Uterine smooth muscle cell (primary cell): ENCODE results near the gene CELSR3. TPM values are rescaled to one million over a fixed set of nuclear protein-coding genes. Genes with fewer than 3 reads are reported as not detected.

Experiments used
- total RNA-seq: library from RNA; depleted of rRNA; stranded (reverse); fragments of >200 nt; gene quantifications from 2 replicates; pipeline ENCODE4 v1.2.3, GENCODE V29; 2014

Gene CELSR3, protein sequence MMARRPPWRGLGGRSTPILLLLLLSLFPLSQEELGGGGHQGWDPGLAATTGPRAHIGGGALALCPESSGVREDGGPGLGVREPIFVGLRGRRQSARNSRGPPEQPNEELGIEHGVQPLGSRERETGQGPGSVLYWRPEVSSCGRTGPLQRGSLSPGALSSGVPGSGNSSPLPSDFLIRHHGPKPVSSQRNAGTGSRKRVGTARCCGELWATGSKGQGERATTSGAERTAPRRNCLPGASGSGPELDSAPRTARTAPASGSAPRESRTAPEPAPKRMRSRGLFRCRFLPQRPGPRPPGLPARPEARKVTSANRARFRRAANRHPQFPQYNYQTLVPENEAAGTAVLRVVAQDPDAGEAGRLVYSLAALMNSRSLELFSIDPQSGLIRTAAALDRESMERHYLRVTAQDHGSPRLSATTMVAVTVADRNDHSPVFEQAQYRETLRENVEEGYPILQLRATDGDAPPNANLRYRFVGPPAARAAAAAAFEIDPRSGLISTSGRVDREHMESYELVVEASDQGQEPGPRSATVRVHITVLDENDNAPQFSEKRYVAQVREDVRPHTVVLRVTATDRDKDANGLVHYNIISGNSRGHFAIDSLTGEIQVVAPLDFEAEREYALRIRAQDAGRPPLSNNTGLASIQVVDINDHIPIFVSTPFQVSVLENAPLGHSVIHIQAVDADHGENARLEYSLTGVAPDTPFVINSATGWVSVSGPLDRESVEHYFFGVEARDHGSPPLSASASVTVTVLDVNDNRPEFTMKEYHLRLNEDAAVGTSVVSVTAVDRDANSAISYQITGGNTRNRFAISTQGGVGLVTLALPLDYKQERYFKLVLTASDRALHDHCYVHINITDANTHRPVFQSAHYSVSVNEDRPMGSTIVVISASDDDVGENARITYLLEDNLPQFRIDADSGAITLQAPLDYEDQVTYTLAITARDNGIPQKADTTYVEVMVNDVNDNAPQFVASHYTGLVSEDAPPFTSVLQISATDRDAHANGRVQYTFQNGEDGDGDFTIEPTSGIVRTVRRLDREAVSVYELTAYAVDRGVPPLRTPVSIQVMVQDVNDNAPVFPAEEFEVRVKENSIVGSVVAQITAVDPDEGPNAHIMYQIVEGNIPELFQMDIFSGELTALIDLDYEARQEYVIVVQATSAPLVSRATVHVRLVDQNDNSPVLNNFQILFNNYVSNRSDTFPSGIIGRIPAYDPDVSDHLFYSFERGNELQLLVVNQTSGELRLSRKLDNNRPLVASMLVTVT (N-terminal part only)
- total RNA-seq, result 0.89 and 1.00 TPM in 2 replicates

DNA sequence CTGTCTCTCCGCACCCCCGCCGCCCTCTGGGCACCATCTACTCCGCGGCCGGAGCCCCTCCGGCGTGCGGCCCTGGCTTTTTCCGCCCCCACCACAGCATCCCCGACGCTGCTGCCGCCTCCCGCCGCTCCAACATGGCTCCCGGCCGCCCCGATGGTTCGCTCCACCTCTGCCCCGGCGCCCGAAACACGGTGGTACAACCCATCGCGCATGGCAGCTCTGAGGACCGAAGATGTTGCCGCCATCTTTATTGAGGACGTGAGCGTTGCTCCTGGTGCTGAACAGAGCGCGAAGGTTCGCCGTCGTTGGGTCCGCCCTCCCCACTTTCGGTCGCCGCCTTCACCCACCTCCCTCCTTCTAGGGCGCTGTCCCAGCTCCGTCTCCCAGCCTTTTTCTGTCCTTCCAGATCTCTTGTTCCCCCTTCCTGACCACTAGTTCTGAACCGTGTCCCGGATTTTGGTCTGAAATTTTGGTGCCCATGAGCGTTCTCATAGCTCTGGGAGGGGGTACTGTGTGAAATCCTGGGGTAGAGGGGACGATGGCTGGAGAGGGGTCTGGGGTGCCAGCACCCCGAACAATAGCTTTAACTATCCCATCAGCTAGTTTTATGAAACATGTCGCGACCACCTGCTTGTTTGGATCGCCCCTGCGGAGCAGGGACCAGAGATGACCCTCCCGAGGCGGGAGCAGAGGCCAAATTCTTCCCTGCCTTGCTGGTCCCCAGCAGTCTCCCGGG is at the start of gene CELSR3:
Gene CELSR3 (minus strand): TSS at position 134 of the 736 bp plus-strand sequence. CDS start 252 bp downstream, outside the sequence.

DNA sequence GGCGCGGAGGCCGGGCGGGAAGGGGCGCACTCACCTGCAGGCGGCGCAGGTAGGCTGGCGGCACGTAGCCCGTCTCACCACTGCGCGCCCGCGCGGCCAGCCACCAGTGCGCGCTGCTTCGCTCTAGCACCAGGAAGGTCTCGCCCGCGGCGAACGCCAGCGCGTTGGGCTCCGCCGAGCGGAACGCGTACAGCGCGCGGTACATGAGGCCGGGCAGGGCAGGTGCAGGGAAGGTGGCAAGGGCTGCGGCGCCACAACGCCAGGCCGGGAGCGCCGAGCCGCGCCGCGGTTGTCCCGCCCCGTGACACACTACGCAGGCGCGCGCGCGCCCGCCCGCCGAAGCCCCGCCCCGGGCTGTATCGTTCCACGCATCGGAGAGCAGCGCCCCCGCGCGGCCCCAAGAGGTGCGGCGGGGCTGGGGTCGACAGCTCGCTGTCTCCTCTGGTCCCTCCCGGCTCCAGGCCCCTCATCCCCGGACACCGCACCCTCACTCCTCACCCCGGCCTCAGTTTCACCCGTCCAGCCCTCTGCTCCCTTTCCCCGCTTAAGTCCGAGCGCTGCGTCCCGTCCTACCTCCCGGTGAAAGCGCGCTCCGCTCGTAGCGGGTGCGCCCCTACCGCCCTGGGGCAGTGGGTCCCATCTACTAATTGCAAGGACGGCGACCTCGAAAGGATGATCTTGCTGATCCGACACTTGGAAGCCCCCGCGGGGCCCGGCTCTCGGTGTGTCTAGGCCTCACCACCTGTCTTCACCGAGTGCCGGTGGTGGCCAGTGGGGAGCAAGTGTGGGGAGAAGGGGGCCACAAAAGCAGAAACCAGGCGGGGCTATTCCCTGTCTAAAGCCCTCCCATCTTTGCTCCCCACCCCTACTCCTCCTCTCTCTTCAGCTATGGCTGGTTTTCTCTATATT is 23.2 kb upstream of the CELSR3 start, which contains the start of gene NCKIPSD:
Gene NCKIPSD (minus strand): TSS at position 313 of the 909 bp plus-strand sequence. CDS start 108 bp downstream, at position 205.

DNA sequence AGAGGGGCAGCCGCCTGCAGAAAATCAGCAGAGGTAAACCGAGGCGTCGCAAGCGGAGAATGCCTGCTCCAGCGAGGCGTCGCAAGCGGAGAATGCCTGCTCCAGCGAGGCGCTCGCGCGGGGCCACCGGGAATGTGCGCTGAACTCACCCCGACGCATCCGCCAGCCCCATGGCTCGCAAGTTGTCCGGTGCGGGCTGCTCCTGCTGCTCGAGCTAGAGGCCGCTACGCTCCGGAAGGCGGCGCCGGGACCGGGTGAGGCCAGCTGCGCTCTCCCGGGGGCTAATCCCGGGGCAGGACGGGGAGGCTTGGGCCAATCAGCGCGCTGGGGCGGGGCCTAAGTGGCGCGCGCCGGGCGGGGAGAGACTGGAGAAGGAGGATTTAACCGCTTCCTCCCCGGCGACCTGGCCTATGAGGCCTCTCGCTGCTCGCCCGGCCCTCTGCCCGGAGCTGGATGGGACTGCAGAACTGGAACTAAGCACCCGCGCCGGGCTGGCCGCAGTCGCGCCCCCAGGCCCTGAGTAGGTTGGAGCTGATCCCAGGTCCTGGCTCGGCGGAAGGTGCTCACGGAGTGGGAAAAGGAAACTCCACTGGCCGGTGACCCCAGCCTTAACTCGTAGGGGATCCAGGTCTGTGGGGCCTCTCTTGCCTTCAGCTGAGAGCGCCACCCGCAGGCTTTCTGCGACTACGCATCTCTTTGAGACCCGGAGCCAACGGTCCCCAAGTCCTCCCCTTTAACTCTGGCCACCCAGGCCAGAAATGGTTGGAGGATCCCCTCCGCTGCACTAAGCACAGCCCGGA is 27.3 kb downstream of the CELSR3 start, which contains the start of gene SLC26A6:
Gene SLC26A6 (minus strand): TSS at position 240 of the 800 bp plus-strand sequence. CDS start 68 bp downstream, at position 172.

DNA sequence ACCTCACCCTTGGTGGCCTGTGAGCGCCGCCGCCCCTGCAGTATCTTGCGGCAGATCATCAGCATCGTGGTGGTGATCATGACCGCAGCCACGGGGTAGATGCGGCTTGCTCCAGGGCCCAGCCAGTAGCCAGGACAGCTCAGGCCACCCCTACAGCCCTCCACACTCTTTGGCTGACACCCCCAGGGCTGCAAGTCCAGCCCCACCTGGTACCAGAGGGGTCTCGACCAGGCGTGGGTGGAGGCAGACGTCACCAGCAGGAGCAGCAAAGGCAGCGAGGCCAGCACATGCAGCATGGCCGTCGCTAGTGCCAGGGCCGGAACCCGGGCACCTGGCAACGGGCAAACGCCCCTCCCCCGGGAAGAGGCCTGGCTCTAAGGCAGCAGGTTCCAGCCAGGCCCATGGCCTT is 41.2 kb downstream of the CELSR3 start, which contains the start of gene TMEM89:
Gene TMEM89 (minus strand): TSS at position 309 of the 409 bp plus-strand sequence. CDS start 13 bp downstream, at position 296.

DNA sequence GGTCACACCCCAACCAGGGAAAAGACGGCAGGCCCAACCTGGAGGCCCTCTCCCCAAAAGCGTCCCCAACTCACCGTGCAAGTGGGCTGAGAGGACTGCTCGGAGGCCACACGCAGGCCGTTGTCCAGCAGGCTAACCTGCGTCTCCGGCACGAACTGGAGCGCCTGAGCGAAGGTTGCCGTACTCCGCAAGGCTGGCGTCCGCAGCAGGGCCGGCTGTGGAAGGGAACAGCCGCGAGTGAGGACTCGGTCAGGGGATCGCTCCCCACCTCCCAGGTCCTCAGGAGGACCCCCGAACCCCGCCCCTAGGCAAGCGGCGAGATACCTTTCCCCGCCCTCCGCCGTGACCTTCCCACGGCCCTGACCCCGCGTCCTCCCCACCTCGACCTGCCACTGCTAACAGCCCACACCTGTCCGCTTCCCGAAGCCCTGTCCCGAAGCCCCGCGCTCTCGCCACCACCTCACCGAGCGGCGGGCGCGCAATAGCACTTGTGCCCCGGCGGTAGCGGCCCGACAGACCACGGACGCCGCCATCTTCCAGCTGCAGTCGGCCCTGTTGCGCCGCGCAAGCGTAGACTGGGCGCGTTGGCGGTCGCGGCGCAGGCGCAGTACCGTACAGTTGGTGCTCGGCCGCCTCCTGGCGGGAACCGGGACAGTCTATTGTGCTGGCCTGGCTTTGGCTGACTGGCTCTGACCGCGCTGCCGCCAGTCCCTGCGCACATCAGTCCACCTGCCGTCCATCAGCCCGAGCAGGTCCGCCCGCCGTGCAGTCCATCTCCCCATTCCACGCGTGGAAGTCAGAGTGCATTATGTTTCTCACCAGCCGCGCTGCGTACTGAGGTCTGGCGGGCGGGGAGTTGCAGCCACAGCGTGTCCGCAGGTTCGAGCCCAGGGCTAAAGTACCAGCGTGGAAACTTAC is 53.3 kb downstream of the CELSR3 start, which contains the start of gene UQCRC1:
Gene UQCRC1 (minus strand): TSS at position 559 of the 918 bp plus-strand sequence. CDS start 26 bp downstream, at position 533.

DNA sequence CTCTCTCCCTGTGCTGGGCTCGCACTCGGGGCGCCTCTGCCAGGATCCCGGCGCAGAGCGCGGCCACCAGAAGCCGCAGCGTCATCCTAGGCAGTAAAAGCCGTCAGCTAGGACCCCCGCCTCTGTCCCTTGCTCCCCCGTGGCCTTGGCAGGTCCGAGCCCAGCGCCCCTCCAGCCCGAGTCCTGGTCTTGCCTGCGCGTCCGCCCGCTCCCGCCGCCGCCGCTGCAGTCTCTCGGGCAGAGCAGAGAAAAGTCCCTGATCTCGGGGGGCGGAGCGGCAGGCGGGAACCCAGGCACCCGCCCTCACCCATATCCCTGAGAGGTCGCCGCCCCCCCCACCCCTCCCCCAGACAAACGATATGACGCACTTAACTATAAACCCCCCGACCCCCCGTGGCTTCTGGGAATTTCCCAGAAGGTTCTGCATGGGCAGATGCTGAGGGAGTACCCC is 67.6 kb downstream of the CELSR3 start, which contains the start of gene COL7A1:
Gene COL7A1 (minus strand): TSS at position 255 of the 451 bp plus-strand sequence. CDS start 170 bp downstream, at position 85.

Other genes with a start within 250 kb of the CELSR3 start
- gene PLXNB1, start 232.8 kb downstream of the CELSR3 start, total RNA-seq, result 14.7 and 30.0 TPM in 2 replicates
- 21.5 and 24.3 TPM in 2 replicates for gene CCDC51, start 222.8 kb downstream of the CELSR3 start, total RNA-seq
- 211 and 292 TPM in 2 replicates for gene TMA7, start 222.6 kb downstream of the CELSR3 start, total RNA-seq
- gene ATRIP, start 216.1 kb downstream of the CELSR3 start, total RNA-seq, result 5.4 and 13.4 TPM in 2 replicates
- 96.6 and 106 TPM in 2 replicates for gene SHISA5, start 158.7 kb downstream of the CELSR3 start, total RNA-seq
- gene PFKFB4, start 106.1 kb downstream of the CELSR3 start, total RNA-seq, result 9.2 and 14.4 TPM in 2 replicates
- gene UCN2, start 99.1 kb downstream of the CELSR3 start, total RNA-seq, result 1.2 and 1.5 TPM in 2 replicates
- 46.3 and 70.9 TPM in 2 replicates for gene COL7A1, start 67.6 kb downstream of the CELSR3 start, total RNA-seq
- gene UQCRC1, start 53.2 kb downstream of the CELSR3 start, total RNA-seq, result 414 and 596 TPM in 2 replicates
- gene TMEM89, start 41.1 kb downstream of the CELSR3 start, total RNA-seq, result not detected in 2 replicates
- 24.5 and 35.4 TPM in 2 replicates for gene SLC26A6, start 27.4 kb downstream of the CELSR3 start, total RNA-seq
- gene NCKIPSD, start 23.0 kb upstream of the CELSR3 start, total RNA-seq, result 11.5 and 14.6 TPM in 2 replicates
- 38.3 and 40.7 TPM in 2 replicates for gene IP6K2, start 54.3 kb upstream of the CELSR3 start, total RNA-seq
- 30.2 and 82.2 TPM in 2 replicates for gene PRKAR2A, start 185.0 kb upstream of the CELSR3 start, total RNA-seq
- gene SLC25A20, start 236.0 kb upstream of the CELSR3 start, total RNA-seq, result 19.9 and 21.8 TPM in 2 replicates